H7 (cell line): ENCODE results near the gene TMC1. TPM values are rescaled to one million over a fixed set of nuclear protein-coding genes. Genes with fewer than 3 reads are reported as not detected.
"Not testable (repeated sequence)": the region's sequence is repeated elsewhere in the genome, so short reads cannot be mapped to it uniquely, and the experiment has no call there.

Experiments
- DNase-seq: peaks from one replicate; pipeline ENCODE4 v3.0.0; 2012
- H3K27me3 ChIP-seq: 2 replicates; pipeline ENCODE4 v1.6.0; 2011; ENCODE audit warnings: mild to moderate bottlenecking, low read length; ENCODE audit not compliant: control insufficient read depth, insufficient read depth
- H3K36me3 ChIP-seq: replicated peaks from 2 replicates; pipeline ENCODE4 v1.5.1; 2011; ENCODE audit warnings: low read length; ENCODE audit not compliant: control insufficient read depth, insufficient read depth
- H3K4me3 ChIP-seq: 2 replicates; pipeline ENCODE4 v1.5.1; 2011; ENCODE audit warnings: low read depth, mild to moderate bottlenecking, control low read depth, low read length, moderate library complexity; ENCODE audit not compliant: insufficient read depth
- total RNA-seq: library from RNA; depleted of rRNA; stranded (reverse); fragments of >200 nt; shearing (Covaris generic); gene quantifications from 2 replicates; pipeline ENCODE4 v1.2.3, GENCODE V29; 2014

Gene TMC1
- total RNA-seq, 1 experiment from 2014 or later = not detected

- Histone ChIP-seq H3K27me3 (no peaks in the 10 kb centered on the region), H3K36me3 (no peaks in the 10 kb centered on the region), H3K4me3 (no peak overlapping the region)
- DNase-seq = no peak
These were observed 27.4 kb upstream of the TMC1 start for GRCh38 chr9:72494051-72494450.

- no peaks in the 10 kb centered on the region for H3K27me3 ChIP-seq
- no peaks in the 10 kb centered on the region for H3K36me3 ChIP-seq
- no peak for DNase-seq
- no peak overlapping the region for H3K4me3 ChIP-seq
These were observed 23.9 kb upstream of the TMC1 start for GRCh38 chr9:72497447-72498046.

- no peak overlapping the region for H3K4me3 ChIP-seq
- no peaks in the 10 kb centered on the region for H3K27me3 ChIP-seq
- no peak for DNase-seq
- no peaks in the 10 kb centered on the region for H3K36me3 ChIP-seq
These were observed 14.8 kb upstream of the TMC1 start for GRCh38 chr9:72506615-72507014.

GRCh38 chr9:72509053-72509452 lies 12.4 kb upstream of the TMC1 start:
- Histone ChIP-seq H3K27me3 (no peaks in the 10 kb centered on the region), H3K4me3 (no peak overlapping the region), H3K36me3 (no peaks in the 10 kb centered on the region)
- DNase-seq = no peak

- Histone ChIP-seq H3K4me3 (no peak overlapping the region), H3K36me3 (no peaks in the 10 kb centered on the region), H3K27me3 (no peaks in the 10 kb centered on the region)
- no peak for DNase-seq
These were observed 11.8 kb upstream of the TMC1 start for GRCh38 chr9:72509635-72510034.

GRCh38 chr9:72521011-72521410 lies 397 bp upstream of the TMC1 start:
- not testable (repeated sequence) for DNase-seq, H3K36me3 ChIP-seq, H3K27me3 ChIP-seq, H3K4me3 ChIP-seq

GRCh38 chr9:72524820-72525540 lies 3.6 kb downstream of the TMC1 start:
- DNase-seq = peak; percentile 18
- Histone ChIP-seq H3K27me3 (no peaks in the 10 kb centered on the region), H3K4me3 (no peak overlapping the region), H3K36me3 (no peaks in the 10 kb centered on the region)

- no peaks in the 10 kb centered on the region for H3K27me3 ChIP-seq
- no peaks in the 10 kb centered on the region for H3K36me3 ChIP-seq
- peak; percentile 49 for DNase-seq
- H3K4me3 ChIP-seq = no peak overlapping the region
These were observed 5.7 kb downstream of the TMC1 start for GRCh38 chr9:72526901-72527800.

GRCh38 chr9:72527801-72528195 lies 6.4 kb downstream of the TMC1 start:
- Histone ChIP-seq H3K27me3 (no peaks in the 10 kb centered on the region), H3K36me3 (no peaks in the 10 kb centered on the region), H3K4me3 (no peak overlapping the region)
- no peak for DNase-seq

GRCh38 chr9:72529531-72529930 lies 8.1 kb downstream of the TMC1 start:
- DNase-seq = no peak
- Histone ChIP-seq H3K27me3 (no peaks in the 10 kb centered on the region), H3K4me3 (no peak overlapping the region), H3K36me3 (no peaks in the 10 kb centered on the region)

GRCh38 chr9:72533322-72533721 lies 11.9 kb downstream of the TMC1 start:
- no peak overlapping the region for H3K4me3 ChIP-seq
- no peaks in the 10 kb centered on the region for H3K36me3 ChIP-seq
- H3K27me3 ChIP-seq = no peaks in the 10 kb centered on the region
- DNase-seq = no peak

GRCh38 chr9:72534931-72535330 lies 13.5 kb downstream of the TMC1 start:
- Histone ChIP-seq H3K36me3 (no peaks in the 10 kb centered on the region), H3K4me3 (no peak overlapping the region), H3K27me3 (no peaks in the 10 kb centered on the region)
- no peak for DNase-seq

GRCh38 chr9:72537011-72537545 lies 15.7 kb downstream of the TMC1 start:
- Histone ChIP-seq H3K36me3 (no peaks in the 10 kb centered on the region), H3K4me3 (no peak overlapping the region), H3K27me3 (no peaks in the 10 kb centered on the region)
- DNase-seq = no peak

GRCh38 chr9:72537671-72538070 lies 16.3 kb downstream of the TMC1 start:
- Histone ChIP-seq H3K4me3 (no peak overlapping the region), H3K27me3 (no peaks in the 10 kb centered on the region), H3K36me3 (no peaks in the 10 kb centered on the region)
- no peak for DNase-seq
